GM19193 (cell line): ENCODE results near the gene BID.

Experiments used
- POLR2A ChIP-seq: IDR thresholded peaks from 4 replicates; pipeline ENCODE4 v1.6.1; 2011; ENCODE audit not compliant: insufficient read depth, insufficient read length; ENCODE audit errors: extremely low read depth

BID gene

GRCh38 chr22:17724678-17725499, 49.4 kb downstream of the BID start:
- TF ChIP-seq POLR2A = no peak

- TF ChIP-seq POLR2A = no peak
Measured at GRCh38 chr22:17724241-17724640, 50.0 kb downstream of the BID start.

GRCh38 chr22:17719911-17720310, 54.4 kb downstream of the BID start:
- no peak for TF ChIP-seq POLR2A

- no peak for TF ChIP-seq POLR2A
Measured at GRCh38 chr22:17717708-17718107, 56.6 kb downstream of the BID start.

GRCh38 chr22:17716529-17716928, 57.7 kb downstream of the BID start:
- no peak for TF ChIP-seq POLR2A

- no peak for TF ChIP-seq POLR2A
Measured at GRCh38 chr22:17712441-17712840, 61.8 kb downstream of the BID start.

- no peak for TF ChIP-seq POLR2A
Measured at GRCh38 chr22:17710023-17710422, 64.2 kb downstream of the BID start.

GRCh38 chr22:17707526-17707925, 66.7 kb downstream of the BID start:
- TF ChIP-seq POLR2A = no peak

GRCh38 chr22:17706947-17707346, 67.3 kb downstream of the BID start:
- no peak for TF ChIP-seq POLR2A

- no peak for TF ChIP-seq POLR2A
Measured at GRCh38 chr22:17705951-17706900, 68.0 kb downstream of the BID start.

GRCh38 chr22:17705546-17705945, 68.7 kb downstream of the BID start:
- no peak for TF ChIP-seq POLR2A

GRCh38 chr22:17703811-17704210, 70.5 kb downstream of the BID start:
- no peak for TF ChIP-seq POLR2A

GRCh38 chr22:17700778-17701177, 73.5 kb downstream of the BID start:
- no peak for TF ChIP-seq POLR2A

GRCh38 chr22:17699696-17700340, 74.5 kb downstream of the BID start:
- no peak for TF ChIP-seq POLR2A

GRCh38 chr22:17698948-17699347, 75.3 kb downstream of the BID start:
- no peak for TF ChIP-seq POLR2A

- TF ChIP-seq POLR2A = no peak
Measured at GRCh38 chr22:17695986-17696385, 78.3 kb downstream of the BID start.

- TF ChIP-seq POLR2A = no peak
Measured at GRCh38 chr22:17694752-17695151, 79.5 kb downstream of the BID start.
